SU-DHL-6 (cell line): ENCODE data around the gene TCF23.

Experiments
- CTCF ChIP-seq: fragments of 200-600 bp; sonication (generic); IDR thresholded peaks from one replicate; pipeline ENCODE4 v1.5.1; 2017; ENCODE audit warnings: antibody characterized with exemption, mild to moderate bottlenecking, low read length, moderate library complexity; ENCODE audit not compliant: insufficient read depth, poor library complexity, severe bottlenecking
- EZH2phosphoT487 ChIP-seq: fragments of 200-600 bp; sonication (generic), shearing (Covaris generic); conservative IDR thresholded peaks from 2 replicates; pipeline ENCODE4 v1.6.1; 2018; ENCODE audit warnings: mild to moderate bottlenecking, antibody characterized with exemption, low read length, moderate library complexity, mixed read lengths

- TF ChIP-seq CTCF, result no peak
- no peak for TF ChIP-seq EZH2phosphoT487
Observed at GRCh38 chr2:27155069-27155520, 6.3 kb downstream of the TCF23 start.
